HG03064 (cell line): ENCODE data around the gene CD6.

ENCODE experiments used
- ATAC-seq: cut with Tn5 transposase; IDR thresholded peaks from one replicate; pipeline ENCODE4 v1.9.1; 2021; ENCODE audit warnings: low read depth; ENCODE audit not compliant: unreplicated experiment

The CD6 gene

GRCh38 chr11:61007956-61008896, 36.7 kb downstream of the CD6 start:
- ATAC-seq, result no peak

- no peak for ATAC-seq
Observed at GRCh38 chr11:61008971-61009370, 37.5 kb downstream of the CD6 start.

- ATAC-seq, result no peak
Observed at GRCh38 chr11:61009392-61010275, 38.2 kb downstream of the CD6 start.

DNA sequence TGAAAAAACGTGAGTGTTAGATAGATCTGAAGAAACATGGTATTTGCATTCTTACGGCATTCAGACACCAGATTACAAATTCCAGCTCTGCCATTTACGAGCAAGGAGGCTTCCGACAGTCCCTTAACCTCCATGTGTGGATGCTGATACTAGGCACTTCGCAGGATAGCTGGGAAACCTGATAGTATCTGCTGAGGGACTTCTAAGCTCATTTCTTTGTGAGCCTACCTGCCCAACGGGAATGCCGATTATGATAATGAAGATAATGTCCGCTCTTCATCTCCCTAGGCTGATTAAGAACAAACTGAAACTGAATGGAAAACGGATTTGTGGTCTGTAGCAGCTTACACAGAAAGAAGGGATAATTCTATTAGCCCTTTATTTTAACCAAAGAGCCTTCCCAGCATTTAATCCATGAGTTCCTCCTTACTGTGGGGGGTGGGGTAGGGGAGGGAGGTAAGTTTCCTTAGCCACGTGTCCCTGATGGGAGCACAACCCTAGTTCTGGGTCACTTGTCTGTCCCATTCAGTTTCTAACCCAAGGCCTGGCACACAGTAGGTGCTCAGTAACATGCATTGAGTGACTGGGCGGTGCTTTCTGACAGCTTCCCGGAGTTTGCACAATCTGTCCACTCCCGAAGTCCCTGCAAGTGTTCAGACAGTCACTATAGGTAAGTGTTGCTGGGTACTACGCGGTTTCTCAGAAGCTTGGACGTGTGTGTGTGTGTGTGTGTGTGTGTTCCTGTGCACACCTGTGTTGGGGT, 39.2 kb downstream of the CD6 start:
- ATAC-seq, result no peak

DNA sequence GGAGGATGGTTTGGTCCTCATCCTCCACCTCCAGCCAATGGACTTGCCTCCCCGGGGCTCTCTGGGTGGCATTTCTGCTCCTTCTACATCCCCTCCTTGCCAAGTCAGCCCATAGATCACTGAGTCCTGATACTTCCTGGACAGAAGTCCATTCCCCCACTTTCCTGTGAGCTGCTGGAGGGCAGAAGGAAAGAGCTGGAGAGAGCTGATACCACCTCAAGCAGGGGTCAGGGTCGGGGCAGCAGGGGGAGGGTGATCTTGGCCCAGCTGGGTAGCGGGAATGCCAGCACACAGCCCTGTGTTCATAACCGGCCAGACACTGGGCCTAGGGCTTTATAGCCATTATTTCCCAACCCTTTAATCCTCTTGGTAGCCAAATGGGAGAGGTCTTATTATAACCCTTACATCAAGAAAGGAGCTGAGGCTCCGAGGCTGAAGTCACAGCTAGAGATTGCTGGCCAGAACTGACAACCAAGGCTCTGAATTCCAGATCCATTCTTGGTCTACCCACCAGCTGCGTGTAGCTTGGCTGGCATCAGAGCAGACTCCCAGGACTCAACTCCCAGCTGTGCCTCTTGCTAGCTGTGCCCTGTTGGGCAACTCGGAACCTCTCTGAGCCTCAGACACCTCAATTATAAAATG, 39.9 kb downstream of the CD6 start:
- ATAC-seq, result no peak

- no peak for ATAC-seq
Observed at GRCh38 chr11:61011950-61012736, 40.7 kb downstream of the CD6 start.

- no peak for ATAC-seq
Observed at GRCh38 chr11:61012737-61013215, 41.3 kb downstream of the CD6 start.

DNA sequence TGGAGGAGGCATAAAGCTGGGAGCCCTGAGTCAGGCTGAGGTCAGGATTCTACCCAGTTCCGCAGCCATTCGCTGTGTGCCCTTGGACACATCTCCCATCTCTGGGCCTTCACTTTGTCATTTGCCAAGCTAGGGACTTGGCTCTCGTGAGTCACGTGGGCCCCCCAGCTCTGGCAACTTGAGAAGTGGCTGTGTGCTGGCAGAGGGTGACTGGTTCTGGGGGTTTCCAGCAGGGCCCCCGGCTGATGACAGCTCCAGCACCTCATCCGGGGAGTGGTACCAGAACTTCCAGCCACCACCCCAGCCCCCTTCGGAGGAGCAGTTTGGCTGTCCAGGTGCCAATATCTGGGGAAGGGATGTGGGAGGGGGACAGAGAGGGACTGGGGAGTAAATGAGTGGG, 46.6 kb downstream of the CD6 start:
- no peak for ATAC-seq

DNA sequence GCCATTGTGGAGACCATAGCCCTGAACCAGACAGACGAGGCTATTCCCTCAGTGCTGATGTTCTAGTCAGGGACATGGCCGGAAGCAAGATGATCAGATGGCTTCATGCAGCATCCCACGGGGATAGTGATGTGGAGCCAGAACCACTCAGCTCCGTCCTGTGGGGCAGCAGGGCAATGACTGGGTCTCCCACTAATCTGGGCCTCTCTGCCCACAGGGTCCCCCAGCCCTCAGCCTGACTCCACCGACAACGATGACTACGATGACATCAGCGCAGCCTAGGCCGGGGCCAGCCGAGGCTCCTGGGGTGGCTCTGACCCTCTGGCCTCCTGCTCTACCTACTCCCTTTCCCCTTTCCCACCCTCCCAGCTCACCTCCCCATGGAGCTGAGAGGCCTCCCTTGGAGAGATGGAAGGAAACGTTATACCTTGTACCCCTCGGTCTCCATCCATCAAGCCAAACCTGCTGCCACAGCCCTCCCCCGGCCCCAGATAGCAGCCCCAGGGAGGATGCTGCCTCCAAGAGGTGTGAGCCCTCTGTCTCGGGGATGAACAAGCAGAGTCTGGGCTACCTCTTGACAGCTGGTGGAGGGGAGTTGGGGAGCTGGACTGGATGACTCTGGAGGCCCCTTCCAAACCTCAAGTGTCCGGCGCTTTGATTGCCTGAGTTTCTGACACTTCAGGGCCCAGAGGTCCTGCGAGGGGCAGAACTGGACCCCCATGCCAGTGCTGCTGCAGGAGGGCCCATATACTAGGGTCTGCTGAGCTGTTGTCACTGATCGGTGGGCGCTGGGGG, 47.8 kb downstream of the CD6 start:
- no peak for ATAC-seq

DNA sequence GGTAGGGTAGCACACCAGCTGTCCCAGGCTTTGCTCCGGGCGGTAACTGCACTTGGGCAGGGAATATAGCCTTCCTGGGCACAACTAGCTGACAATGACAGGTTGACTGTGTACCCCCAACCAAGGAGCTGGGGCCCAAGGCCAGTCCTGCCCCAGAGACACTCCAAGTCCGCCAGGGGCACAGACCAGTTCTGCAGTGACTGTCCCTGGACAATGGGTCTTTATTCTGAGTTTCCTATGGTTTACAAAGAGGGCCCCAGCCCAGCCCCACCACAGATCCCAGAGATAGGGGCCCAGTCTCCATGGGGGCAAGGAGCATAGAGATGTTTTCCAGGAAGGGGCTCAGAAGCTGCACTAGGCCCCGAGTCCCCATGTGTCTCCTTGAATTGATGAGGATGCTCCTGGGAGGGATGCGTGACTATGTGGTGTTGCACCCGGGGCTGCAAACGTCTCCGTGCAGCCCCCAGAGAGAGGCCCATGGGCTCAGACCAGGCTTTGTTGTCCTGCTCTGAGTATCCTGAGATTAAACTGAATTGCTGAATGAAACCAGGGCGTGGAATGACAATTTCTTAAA, 48.4 kb downstream of the CD6 start:
- ATAC-seq, result no peak

GRCh38 chr11:61020551-61021235, 49.2 kb downstream of the CD6 start:
- ATAC-seq, result no peak

DNA sequence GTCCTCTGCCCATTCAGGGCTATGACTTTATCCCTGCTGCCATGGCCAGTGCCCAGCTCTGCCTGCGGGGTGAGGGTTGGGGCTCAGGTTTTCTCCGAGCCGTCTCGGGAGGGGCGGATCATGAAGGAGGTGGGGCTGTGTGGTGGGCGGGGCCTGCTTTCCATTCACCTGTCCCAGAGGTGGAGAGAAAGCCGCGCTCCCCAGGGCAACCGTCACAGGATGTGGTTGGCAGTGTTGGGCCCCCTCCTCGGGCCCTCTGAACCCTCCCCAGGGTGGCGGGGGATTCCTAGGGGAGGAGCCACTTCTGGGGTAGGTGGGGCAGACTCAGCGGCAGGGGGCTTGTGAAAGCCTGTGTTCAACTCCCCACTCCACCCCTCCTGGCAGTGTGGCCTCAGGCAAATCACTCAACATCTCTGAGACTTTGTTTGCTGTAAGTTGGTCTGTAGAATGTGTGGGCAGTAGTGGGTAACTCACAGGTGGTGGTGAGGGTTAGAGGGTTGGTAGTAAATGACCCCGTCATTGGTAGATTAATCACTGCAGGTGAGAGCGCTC, 50.3 kb downstream of the CD6 start:
- no peak for ATAC-seq

DNA sequence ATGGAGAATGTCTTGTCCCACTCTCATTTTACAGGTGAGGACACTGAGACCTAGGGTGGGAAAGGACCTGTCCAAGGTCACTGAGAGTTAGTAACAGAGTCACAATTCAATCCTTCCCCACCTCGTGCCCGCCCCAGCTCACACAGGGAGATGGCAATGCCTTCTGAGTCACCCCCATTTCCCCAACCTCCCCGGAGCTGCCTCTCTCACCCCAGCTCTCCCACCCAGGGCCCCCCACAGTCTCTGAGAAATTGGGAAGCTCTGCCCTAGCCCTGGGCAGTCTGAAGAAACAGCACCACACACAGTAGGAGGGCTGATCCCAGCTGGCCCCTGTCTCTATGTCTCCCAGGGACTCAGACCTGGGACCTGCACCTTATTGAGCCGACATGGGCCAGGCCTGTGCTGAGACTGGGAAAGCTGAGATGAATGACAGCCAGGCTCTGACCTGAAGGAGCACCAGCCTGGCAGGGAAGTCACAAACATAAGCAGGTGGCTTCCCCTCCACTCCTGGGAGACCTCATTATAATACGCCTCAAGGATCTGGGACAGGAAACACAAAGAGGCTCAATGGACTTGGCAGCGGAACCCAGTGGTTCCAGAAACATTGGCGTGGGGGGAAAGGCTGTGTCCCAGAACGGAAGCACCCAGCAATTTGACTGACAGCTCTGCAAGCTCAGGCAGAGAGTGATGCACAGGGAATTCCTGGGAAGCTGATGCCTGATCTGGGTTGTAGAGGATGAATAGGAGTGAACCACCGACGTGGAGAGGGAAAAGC, 51.0 kb downstream of the CD6 start:
- ATAC-seq, result no peak

- ATAC-seq, result no peak
Observed at GRCh38 chr11:61023086-61023965, 51.8 kb downstream of the CD6 start.

- no peak for ATAC-seq
Observed at GRCh38 chr11:61023966-61024295, 52.5 kb downstream of the CD6 start.
